GM19193 (cell line): Measurements from ENCODE around the gene TXNDC15.

Experiments
- POLR2A ChIP-seq: IDR thresholded peaks from 4 replicates; pipeline ENCODE4 v1.6.1; 2011; ENCODE audit not compliant: insufficient read depth, insufficient read length; ENCODE audit errors: extremely low read depth

Gene TXNDC15

DNA sequence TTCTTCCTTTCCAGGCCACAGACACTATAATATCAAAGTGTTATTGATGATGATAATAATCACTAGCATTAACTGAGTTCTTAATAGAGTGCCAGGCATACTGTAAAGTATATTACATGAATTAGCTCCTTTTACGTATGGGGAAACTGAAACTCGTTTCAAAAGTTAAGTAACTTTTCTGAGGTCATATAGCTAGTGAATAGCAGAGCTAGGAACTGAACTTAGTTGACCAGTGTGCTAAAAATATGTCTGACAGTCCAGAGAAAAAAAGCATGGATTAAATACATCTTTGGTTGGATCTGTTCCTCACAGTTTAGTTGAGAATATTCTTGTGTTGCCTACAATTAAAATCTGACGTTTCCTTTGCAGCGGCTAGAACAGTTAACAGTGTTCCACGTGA lies 75.1 kb downstream of the TXNDC15 start:
- TF ChIP-seq POLR2A: no peak
